Measurements from ENCODE around the gene TRIM7. TPM values are rescaled to one million over a fixed set of nuclear protein-coding genes. Genes with fewer than 3 reads are reported as not detected.

The TRIM7 gene
- polyA plus RNA-seq, 1 donor (not counting 4 experiments of a cell fraction or from before 2014, with no cell fraction given), result 27.6 TPM

DNA sequence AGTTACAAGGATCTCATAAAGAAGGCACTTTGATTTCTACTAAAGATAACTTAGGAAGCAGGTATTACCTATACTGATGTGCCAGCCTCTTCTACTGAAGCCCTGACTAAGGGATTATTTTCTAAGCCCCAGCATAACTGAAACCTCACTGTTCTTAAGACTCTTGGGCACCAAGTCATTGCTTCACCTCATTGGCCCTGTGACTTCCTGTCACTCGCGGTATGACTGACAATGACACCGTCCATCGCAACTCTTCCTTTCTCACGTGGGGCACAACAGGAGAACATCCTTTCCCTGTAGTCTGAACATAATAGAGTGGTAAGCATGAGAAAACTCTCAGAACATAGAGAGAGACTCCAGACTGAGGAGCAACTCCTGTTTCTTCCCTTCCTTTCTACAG lies 51.2 kb downstream of the TRIM7 start:
- H3K27ac ChIP-seq (ENCODE audit: control insufficient read depth, insufficient read depth, low read length), result no peak overlapping the region
- no peak overlapping the region for H3K4me3 ChIP-seq (ENCODE audit: control insufficient read depth in 2 of 3, extremely low read depth in 1 of 3, insufficient read depth in 2 of 3, low read depth in 1 of 3, low read length in 3 of 3)
- no peak for TF ChIP-seq EZH2 (IDR thresholded peaks at IDR 0.05; ENCODE audit: low read length)
- TF ChIP-seq, protein P1, sequence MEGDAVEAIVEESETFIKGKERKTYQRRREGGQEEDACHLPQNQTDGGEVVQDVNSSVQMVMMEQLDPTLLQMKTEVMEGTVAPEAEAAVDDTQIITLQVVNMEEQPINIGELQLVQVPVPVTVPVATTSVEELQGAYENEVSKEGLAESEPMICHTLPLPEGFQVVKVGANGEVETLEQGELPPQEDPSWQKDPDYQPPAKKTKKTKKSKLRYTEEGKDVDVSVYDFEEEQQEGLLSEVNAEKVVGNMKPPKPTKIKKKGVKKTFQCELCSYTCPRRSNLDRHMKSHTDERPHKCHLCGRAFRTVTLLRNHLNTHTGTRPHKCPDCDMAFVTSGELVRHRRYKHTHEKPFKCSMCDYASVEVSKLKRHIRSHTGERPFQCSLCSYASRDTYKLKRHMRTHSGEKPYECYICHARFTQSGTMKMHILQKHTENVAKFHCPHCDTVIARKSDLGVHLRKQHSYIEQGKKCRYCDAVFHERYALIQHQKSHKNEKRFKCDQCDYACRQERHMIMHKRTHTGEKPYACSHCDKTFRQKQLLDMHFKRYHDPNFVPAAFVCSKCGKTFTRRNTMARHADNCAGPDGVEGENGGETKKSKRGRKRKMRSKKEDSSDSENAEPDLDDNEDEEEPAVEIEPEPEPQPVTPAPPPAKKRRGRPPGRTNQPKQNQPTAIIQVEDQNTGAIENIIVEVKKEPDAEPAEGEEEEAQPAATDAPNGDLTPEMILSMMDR (optimal IDR thresholded peaks at IDR 0.05 in 1 of 3, IDR thresholded peaks at IDR 0.05 in 1 of 3, conservative IDR thresholded peaks at IDR 0.05 in 1 of 3; ENCODE audit: extremely low read depth in 1 of 3, insufficient read depth in 2 of 3, low read length in 3 of 3), result no peak
- peaks cover 12% of the 10 kb centered on the region for H3K4me1 ChIP-seq (ENCODE audit: control insufficient read depth, extremely low read depth, insufficient read depth, low read length)
- H2AFZ ChIP-seq (ENCODE audit: control insufficient read depth, low read length), result no peak overlapping the region
- H3K9me1 ChIP-seq (ENCODE audit: control insufficient read depth, extremely low read depth, insufficient read depth, low read length), result no peaks in the 10 kb centered on the region
- H4K20me1 ChIP-seq (ENCODE audit: control insufficient read depth, extremely low read depth, insufficient read depth, low read length), result no peaks in the 10 kb centered on the region
- no peaks in the 10 kb centered on the region for H3K9me3 ChIP-seq (ENCODE audit: control insufficient read depth, low read depth, low read length)
- H3K36me3 ChIP-seq (ENCODE audit: control insufficient read depth in 2 of 2, extremely low read depth in 1 of 2, insufficient read depth in 2 of 2, low read length in 2 of 2), result no peaks in the 10 kb centered on the region
- H3K4me2 ChIP-seq (ENCODE audit: control insufficient read depth, extremely low read depth, insufficient read depth, low read depth, low read length), result no peak overlapping the region
- dilution Hi-C loops (cut with MboI; ENCODE audit: extremely low pct_ligation_motif_present, low sequenced_read_pairs), result no loop called here
- H3K9ac ChIP-seq (ENCODE audit: control insufficient read depth, extremely low read depth, insufficient read depth, low read length), result no peak overlapping the region
- DNase-seq (ENCODE audit: low read depth, low spot score) (no peak), FAIRE-seq (no peak)
- no peaks in the 10 kb centered on the region for H3K79me2 ChIP-seq (ENCODE audit: control insufficient read depth, insufficient read depth, low read length)
- H3K27me3 ChIP-seq (ENCODE audit: control insufficient read depth, extremely low read depth, insufficient read depth, low read length), result no peaks in the 10 kb centered on the region

DNA sequence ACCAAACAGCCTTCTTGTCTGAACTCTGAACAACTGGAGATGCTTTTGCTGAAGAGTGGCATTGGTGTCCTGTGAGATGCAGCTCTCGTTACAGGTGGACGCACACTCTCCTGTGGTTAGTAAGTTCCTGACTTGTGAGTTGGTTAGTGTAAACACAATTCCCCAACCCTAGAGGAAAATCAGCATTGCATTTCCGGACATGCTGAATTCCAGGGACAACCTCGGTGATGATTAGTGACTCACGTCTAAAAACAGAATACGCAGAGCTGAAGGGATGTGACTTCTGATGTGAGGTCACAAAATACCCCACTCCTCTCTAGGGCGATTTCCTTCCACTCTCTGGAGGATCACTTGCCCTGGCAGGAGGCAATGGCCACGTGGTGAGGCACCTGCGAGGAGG lies 52.6 kb downstream of the TRIM7 start:
- Histone ChIP-seq H3K9me3 (ENCODE audit: control insufficient read depth, low read depth, low read length) (no peaks in the 10 kb centered on the region), H3K4me1 (ENCODE audit: control insufficient read depth, extremely low read depth, insufficient read depth, low read length) (peaks cover 12% of the 10 kb centered on the region), H3K79me2 (ENCODE audit: control insufficient read depth, insufficient read depth, low read length) (no peaks in the 10 kb centered on the region), H3K4me3 (ENCODE audit: control insufficient read depth in 2 of 3, extremely low read depth in 1 of 3, insufficient read depth in 2 of 3, low read depth in 1 of 3, low read length in 3 of 3) (no peak overlapping the region), H3K27ac (ENCODE audit: control insufficient read depth, insufficient read depth, low read length) (no peak overlapping the region), H3K27me3 (ENCODE audit: control insufficient read depth, extremely low read depth, insufficient read depth, low read length) (no peaks in the 10 kb centered on the region), H3K9ac (ENCODE audit: control insufficient read depth, extremely low read depth, insufficient read depth, low read length) (no peak overlapping the region), H4K20me1 (ENCODE audit: control insufficient read depth, extremely low read depth, insufficient read depth, low read length) (no peaks in the 10 kb centered on the region), H2AFZ (ENCODE audit: control insufficient read depth, low read length) (no peak overlapping the region), H3K36me3 (ENCODE audit: control insufficient read depth in 2 of 2, extremely low read depth in 1 of 2, insufficient read depth in 2 of 2, low read length in 2 of 2) (no peaks in the 10 kb centered on the region), H3K4me2 (ENCODE audit: control insufficient read depth, extremely low read depth, insufficient read depth, low read depth, low read length) (no peak overlapping the region), H3K9me1 (ENCODE audit: control insufficient read depth, extremely low read depth, insufficient read depth, low read length) (no peaks in the 10 kb centered on the region)
- FAIRE-seq (no peak), DNase-seq (ENCODE audit: low read depth, low spot score) (no peak)
- dilution Hi-C loops (cut with MboI; ENCODE audit: extremely low pct_ligation_motif_present, low sequenced_read_pairs), result no loop called here
- no peak for TF ChIP-seq EZH2 (IDR thresholded peaks at IDR 0.05; ENCODE audit: low read length)
- TF ChIP-seq, protein P1 (optimal IDR thresholded peaks at IDR 0.05 in 1 of 3, IDR thresholded peaks at IDR 0.05 in 1 of 3, conservative IDR thresholded peaks at IDR 0.05 in 1 of 3; ENCODE audit: extremely low read depth in 1 of 3, insufficient read depth in 2 of 3, low read length in 3 of 3), result no peak

Measured in keratinocyte (primary cell).